ENCODE results near the gene TJP2.

TJP2 gene

GRCh38 chr9:69202556-69202955, 28.5 kb downstream of the TJP2 start:
- Histone ChIP-seq H3K79me2 (ENCODE audit: insufficient read depth, low read depth) (no peaks in the 10 kb centered on the region), H3K27ac (no peak overlapping the region), H3K27me3 (ENCODE audit: insufficient read depth, low read depth) (no peaks in the 10 kb centered on the region), H2AFZ (ENCODE audit: low read depth) (no peak overlapping the region), H3K36me3 (ENCODE audit: insufficient read depth) (no peaks in the 10 kb centered on the region), H4K20me1 (ENCODE audit: insufficient read depth) (no peaks in the 10 kb centered on the region), H3K4me2 (no peak overlapping the region), H3K4me1 (ENCODE audit: low read depth, poor library complexity, severe bottlenecking) (peaks cover 8% of the 10 kb centered on the region), H3K9ac (no peak overlapping the region), H3K4me3 (IDR thresholded peaks at IDR 0.05; ENCODE audit: insufficient read depth, low read depth, low read length) (no peak overlapping the region)
- TF ChIP-seq CTCF (conservative IDR thresholded peaks at IDR 0.05; ENCODE audit: low read depth, low read length): no peak

GRCh38 chr9:69204326-69204725, 30.2 kb downstream of the TJP2 start:
- no peak overlapping the region for H3K9ac ChIP-seq
- H3K4me2 ChIP-seq: no peak overlapping the region
- H3K4me1 ChIP-seq (ENCODE audit: low read depth, poor library complexity, severe bottlenecking): no peaks in the 10 kb centered on the region
- TF ChIP-seq CTCF (conservative IDR thresholded peaks at IDR 0.05; ENCODE audit: low read depth, low read length): no peak
- no peak overlapping the region for H3K4me3 ChIP-seq (IDR thresholded peaks at IDR 0.05; ENCODE audit: insufficient read depth, low read depth, low read length)
- H2AFZ ChIP-seq (ENCODE audit: low read depth): no peak overlapping the region
- no peak overlapping the region for H3K27ac ChIP-seq
- no peaks in the 10 kb centered on the region for H3K36me3 ChIP-seq (ENCODE audit: insufficient read depth)
- no peaks in the 10 kb centered on the region for H4K20me1 ChIP-seq (ENCODE audit: insufficient read depth)
- H3K27me3 ChIP-seq (ENCODE audit: insufficient read depth, low read depth): no peaks in the 10 kb centered on the region
- H3K79me2 ChIP-seq (ENCODE audit: insufficient read depth, low read depth): no peaks in the 10 kb centered on the region

GRCh38 chr9:69204849-69205248, 30.8 kb downstream of the TJP2 start:
- H3K79me2 ChIP-seq (ENCODE audit: insufficient read depth, low read depth): no peaks in the 10 kb centered on the region
- no peak overlapping the region for H3K4me3 ChIP-seq (IDR thresholded peaks at IDR 0.05; ENCODE audit: insufficient read depth, low read depth, low read length)
- no peaks in the 10 kb centered on the region for H3K4me1 ChIP-seq (ENCODE audit: low read depth, poor library complexity, severe bottlenecking)
- H2AFZ ChIP-seq (ENCODE audit: low read depth): no peak overlapping the region
- H3K4me2 ChIP-seq: no peak overlapping the region
- H3K9ac ChIP-seq: no peak overlapping the region
- no peak for TF ChIP-seq CTCF (conservative IDR thresholded peaks at IDR 0.05; ENCODE audit: low read depth, low read length)
- no peak overlapping the region for H3K27ac ChIP-seq
- no peaks in the 10 kb centered on the region for H4K20me1 ChIP-seq (ENCODE audit: insufficient read depth)
- no peaks in the 10 kb centered on the region for H3K27me3 ChIP-seq (ENCODE audit: insufficient read depth, low read depth)
- H3K36me3 ChIP-seq (ENCODE audit: insufficient read depth): no peaks in the 10 kb centered on the region

- no peak for TF ChIP-seq CTCF (conservative IDR thresholded peaks at IDR 0.05; ENCODE audit: low read depth, low read length)
Measured at GRCh38 chr9:69206047-69206446, 32.0 kb downstream of the TJP2 start.

More at GRCh38 chr9:69206047-69206446, 32.0 kb downstream of the TJP2 start:
- Histone ChIP-seq H3K4me3 (IDR thresholded peaks at IDR 0.05; ENCODE audit: insufficient read depth, low read depth, low read length) (no peak overlapping the region), H3K9ac (no peak overlapping the region), H3K79me2 (ENCODE audit: insufficient read depth, low read depth) (no peaks in the 10 kb centered on the region), H4K20me1 (ENCODE audit: insufficient read depth) (no peaks in the 10 kb centered on the region), H2AFZ (ENCODE audit: low read depth) (no peak overlapping the region), H3K36me3 (ENCODE audit: insufficient read depth) (no peaks in the 10 kb centered on the region), H3K27me3 (ENCODE audit: insufficient read depth, low read depth) (no peaks in the 10 kb centered on the region), H3K4me2 (no peak overlapping the region), H3K4me1 (ENCODE audit: low read depth, poor library complexity, severe bottlenecking) (no peaks in the 10 kb centered on the region), H3K27ac (no peak overlapping the region)

Measured in KMS-11 (cell line).